Measurements from ENCODE around the gene GOSR2.

DNA sequence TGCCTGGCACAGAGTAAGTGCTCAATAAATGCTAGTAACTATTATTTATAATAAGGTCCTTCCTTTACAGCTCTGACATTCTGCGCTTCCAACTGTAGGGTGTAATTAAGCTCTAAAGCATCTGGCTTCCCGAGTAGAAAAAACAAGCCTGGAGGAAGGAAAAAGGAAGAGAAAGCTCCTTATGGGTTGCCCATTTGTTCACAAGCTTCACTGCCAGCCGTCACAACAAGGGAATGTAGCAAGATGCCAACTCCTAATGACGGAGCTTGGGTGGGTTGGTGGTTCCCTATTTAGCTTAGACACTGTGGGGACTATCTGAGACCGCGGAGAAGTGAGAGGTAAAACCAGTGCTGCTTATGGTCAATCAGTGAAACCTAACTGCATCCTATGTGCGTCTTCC lies 63.4 kb downstream of the GOSR2 start:
- TF ChIP-seq, protein P1, sequence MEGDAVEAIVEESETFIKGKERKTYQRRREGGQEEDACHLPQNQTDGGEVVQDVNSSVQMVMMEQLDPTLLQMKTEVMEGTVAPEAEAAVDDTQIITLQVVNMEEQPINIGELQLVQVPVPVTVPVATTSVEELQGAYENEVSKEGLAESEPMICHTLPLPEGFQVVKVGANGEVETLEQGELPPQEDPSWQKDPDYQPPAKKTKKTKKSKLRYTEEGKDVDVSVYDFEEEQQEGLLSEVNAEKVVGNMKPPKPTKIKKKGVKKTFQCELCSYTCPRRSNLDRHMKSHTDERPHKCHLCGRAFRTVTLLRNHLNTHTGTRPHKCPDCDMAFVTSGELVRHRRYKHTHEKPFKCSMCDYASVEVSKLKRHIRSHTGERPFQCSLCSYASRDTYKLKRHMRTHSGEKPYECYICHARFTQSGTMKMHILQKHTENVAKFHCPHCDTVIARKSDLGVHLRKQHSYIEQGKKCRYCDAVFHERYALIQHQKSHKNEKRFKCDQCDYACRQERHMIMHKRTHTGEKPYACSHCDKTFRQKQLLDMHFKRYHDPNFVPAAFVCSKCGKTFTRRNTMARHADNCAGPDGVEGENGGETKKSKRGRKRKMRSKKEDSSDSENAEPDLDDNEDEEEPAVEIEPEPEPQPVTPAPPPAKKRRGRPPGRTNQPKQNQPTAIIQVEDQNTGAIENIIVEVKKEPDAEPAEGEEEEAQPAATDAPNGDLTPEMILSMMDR (conservative IDR thresholded peaks at IDR 0.05; ENCODE audit: low read depth, low read length) = no peak
- TF ChIP-seq POLR2A (IDR thresholded peaks at IDR 0.05; ENCODE audit: low read depth, low read length) (no peak), USF2 (IDR thresholded peaks at IDR 0.05; ENCODE audit: low read depth, low read length) (no peak), CHD1 (IDR thresholded peaks at IDR 0.05; ENCODE audit: low read depth, low read length) (no peak), RFX5 (IDR thresholded peaks at IDR 0.05; ENCODE audit: low read depth, low read length) (no peak), CEBPB (IDR thresholded peaks at IDR 0.05; ENCODE audit: low read depth, low read length) (no peak), MXI1 (IDR thresholded peaks at IDR 0.05; ENCODE audit: borderline replicate concordance, low read depth, low read length) (no peak), MAFK (IDR thresholded peaks at IDR 0.05; ENCODE audit: low read depth, low read length) (no peak), FOS (IDR thresholded peaks at IDR 0.05; ENCODE audit: low read depth, low read length) (no peak)
